WTC11 (cell line): ENCODE data around the gene NPTX1. TPM values are rescaled to one million over a fixed set of nuclear protein-coding genes. Genes with fewer than 3 reads are reported as not detected.

ENCODE experiments used
- ATAC-seq: fragments of 200-7000 bp; cut with Tn5 transposase; 2 replicates; pipeline ENCODE4 v1.10.0; 2021; ENCODE audit warnings: mild to moderate bottlenecking, moderate library complexity
- CTCF ChIA-PET: fragments of 300-600 bp; sonication (Branson Sonifier 250); formaldehyde crosslinking; loops from one replicate; lab custom pipeline; 2021; ENCODE audit warnings: antibody characterized with exemption; lab: Charles Lee
- POLR2A ChIA-PET: fragments of 350-600 bp; sonication (Branson Sonifier 250); formaldehyde crosslinking; loops from one replicate; lab custom pipeline; 2021; ENCODE audit warnings: antibody characterized with exemption; lab: Charles Lee
- DNase-seq: peaks from one replicate; pipeline ENCODE4 v3.0.0; 2021; ENCODE audit warnings: low spot score
- H3K27ac Mint-ChIP-seq: 2 replicates; pipeline ENCODE4 v1.8.0; 2021; ENCODE audit warnings: mixed read lengths
- H3K27me3 Mint-ChIP-seq: 2 replicates; pipeline ENCODE4 v1.8.0; 2021; ENCODE audit warnings: low read depth, mild to moderate bottlenecking, moderate library complexity, mixed read lengths
- H3K36me3 Mint-ChIP-seq: 2 replicates; pipeline ENCODE4 v1.8.0; 2021; ENCODE audit warnings: mixed read lengths
- H3K4me1 Mint-ChIP-seq: 2 replicates; pipeline ENCODE4 v1.8.0; 2022; ENCODE audit warnings: mixed read lengths
- H3K4me3 Mint-ChIP-seq: 2 replicates; pipeline ENCODE4 v1.8.0; 2021; ENCODE audit warnings: mild to moderate bottlenecking, moderate library complexity, mixed read lengths
- H3K9me3 Mint-ChIP-seq: 2 replicates; pipeline ENCODE4 v1.8.0; 2021; ENCODE audit warnings: mixed read lengths
- ATF6 ChIP-seq: sonication (generic); formaldehyde crosslinking; IDR thresholded peaks from 2 replicates; pipeline ENCODE4 v1.8.1; 2023; ENCODE audit warnings: mild to moderate bottlenecking, missing genetic modification reagents
- JAZF1 ChIP-seq: fragments of 250-450 bp; sonication (Bioruptor Pico); IDR thresholded peaks from 2 replicates; pipeline ENCODE4 v1.9.0; 2021; ENCODE audit warnings: moderate library complexity, mild to moderate bottlenecking, inconsistent platforms
- MLX ChIP-seq: sonication (generic); formaldehyde crosslinking; IDR thresholded peaks from 2 replicates; pipeline ENCODE4 v1.8.1; 2023; ENCODE audit warnings: mild to moderate bottlenecking, missing genetic modification reagents, moderate library complexity
- NR3C1 ChIP-seq: sonication (generic); formaldehyde crosslinking; conservative IDR thresholded peaks from 2 replicates; pipeline ENCODE4 v1.8.1; 2023; ENCODE audit warnings: low read depth, mild to moderate bottlenecking, missing genetic modification reagents
- OVOL2 ChIP-seq: fragments of 250-450 bp; sonication (Bioruptor Pico); IDR thresholded peaks from 2 replicates; pipeline ENCODE4 v1.9.0; 2021; ENCODE audit warnings: mild to moderate bottlenecking, borderline replicate concordance
- SMAD4 ChIP-seq: sonication (generic); formaldehyde crosslinking; IDR thresholded peaks from 2 replicates; pipeline ENCODE4 v1.8.0; 2022; ENCODE audit warnings: mild to moderate bottlenecking, missing genetic modification reagents
- USF1 ChIP-seq: sonication (generic); formaldehyde crosslinking; IDR thresholded peaks from 2 replicates; pipeline ENCODE4 v1.8.0; 2022; ENCODE audit warnings: mild to moderate bottlenecking, missing genetic modification reagents
- ZBTB43 ChIP-seq: sonication (generic); formaldehyde crosslinking; IDR thresholded peaks from 2 replicates; pipeline ENCODE4 v1.8.1; 2023; ENCODE audit warnings: mild to moderate bottlenecking, missing genetic modification reagents
- ZNF138 ChIP-seq: sonication (generic); formaldehyde crosslinking; conservative IDR thresholded peaks from 2 replicates; pipeline ENCODE4 v1.8.1; 2022; ENCODE audit warnings: mild to moderate bottlenecking, moderate library complexity, missing genetic modification reagents
- ZNF219 ChIP-seq: sonication (generic); formaldehyde crosslinking; IDR thresholded peaks from 2 replicates; pipeline ENCODE4 v1.8.0; 2023; ENCODE audit warnings: missing genetic modification reagents, mild to moderate bottlenecking, borderline replicate concordance
- ZNF281 ChIP-seq: sonication (generic); formaldehyde crosslinking; IDR thresholded peaks from 2 replicates; pipeline ENCODE4 v1.8.0; 2023; ENCODE audit warnings: mild to moderate bottlenecking, missing genetic modification reagents
- ZNF416 ChIP-seq: fragments of 250-450 bp; sonication (Bioruptor Pico); IDR thresholded peaks from 2 replicates; pipeline ENCODE4 v1.9.0; 2021; ENCODE audit warnings: mild to moderate bottlenecking, inconsistent platforms
- total RNA-seq: library from RNA; stranded (reverse); gene quantifications from 3 replicates; pipeline ENCODE4 v1.2.3, GENCODE V29; 2021
- TF ChIP-seq, protein P1 (sequence below): sonication (generic); formaldehyde crosslinking; IDR thresholded peaks from 2 replicates; pipeline ENCODE4 v1.8.0; 2022; ENCODE audit warnings: missing genetic modification reagents
- TF ChIP-seq, protein P2 (sequence below): sonication (generic); formaldehyde crosslinking; IDR thresholded peaks from 2 replicates; pipeline ENCODE4 v1.8.1; 2023; ENCODE audit warnings: mild to moderate bottlenecking, missing genetic modification reagents, moderate library complexity

NPTX1 gene
- total RNA-seq, 1 experiment from 2014 or later: 15.1 TPM

- H3K9me3 Mint-ChIP-seq: no peaks in the 10 kb centered on the region
- H3K27ac Mint-ChIP-seq: no peak overlapping the region
- CTCF ChIA-PET: no interaction called here
- DNase-seq: no peak
- no peak overlapping the region for H3K4me3 Mint-ChIP-seq
- H3K4me1 Mint-ChIP-seq: peaks cover 4% of the 10 kb centered on the region
- TF ChIP-seq ZNF219 (CRISPR knock-in tag) (no peak), SMAD4 (CRISPR knock-in tag) (no peak), ZBTB43 (CRISPR knock-in tag) (no peak), ZNF281 (no peak), USF1 (CRISPR knock-in tag) (no peak), ATF6 (CRISPR knock-in tag) (no peak), ZNF138 (CRISPR knock-in tag) (no peak), NR3C1 (CRISPR knock-in tag) (no peak), MLX (no peak), JAZF1 (CRISPR knock-in tag) (no peak), ZNF416 (no peak), OVOL2 (CRISPR knock-in tag) (no peak)
- TF ChIP-seq, protein P1, sequence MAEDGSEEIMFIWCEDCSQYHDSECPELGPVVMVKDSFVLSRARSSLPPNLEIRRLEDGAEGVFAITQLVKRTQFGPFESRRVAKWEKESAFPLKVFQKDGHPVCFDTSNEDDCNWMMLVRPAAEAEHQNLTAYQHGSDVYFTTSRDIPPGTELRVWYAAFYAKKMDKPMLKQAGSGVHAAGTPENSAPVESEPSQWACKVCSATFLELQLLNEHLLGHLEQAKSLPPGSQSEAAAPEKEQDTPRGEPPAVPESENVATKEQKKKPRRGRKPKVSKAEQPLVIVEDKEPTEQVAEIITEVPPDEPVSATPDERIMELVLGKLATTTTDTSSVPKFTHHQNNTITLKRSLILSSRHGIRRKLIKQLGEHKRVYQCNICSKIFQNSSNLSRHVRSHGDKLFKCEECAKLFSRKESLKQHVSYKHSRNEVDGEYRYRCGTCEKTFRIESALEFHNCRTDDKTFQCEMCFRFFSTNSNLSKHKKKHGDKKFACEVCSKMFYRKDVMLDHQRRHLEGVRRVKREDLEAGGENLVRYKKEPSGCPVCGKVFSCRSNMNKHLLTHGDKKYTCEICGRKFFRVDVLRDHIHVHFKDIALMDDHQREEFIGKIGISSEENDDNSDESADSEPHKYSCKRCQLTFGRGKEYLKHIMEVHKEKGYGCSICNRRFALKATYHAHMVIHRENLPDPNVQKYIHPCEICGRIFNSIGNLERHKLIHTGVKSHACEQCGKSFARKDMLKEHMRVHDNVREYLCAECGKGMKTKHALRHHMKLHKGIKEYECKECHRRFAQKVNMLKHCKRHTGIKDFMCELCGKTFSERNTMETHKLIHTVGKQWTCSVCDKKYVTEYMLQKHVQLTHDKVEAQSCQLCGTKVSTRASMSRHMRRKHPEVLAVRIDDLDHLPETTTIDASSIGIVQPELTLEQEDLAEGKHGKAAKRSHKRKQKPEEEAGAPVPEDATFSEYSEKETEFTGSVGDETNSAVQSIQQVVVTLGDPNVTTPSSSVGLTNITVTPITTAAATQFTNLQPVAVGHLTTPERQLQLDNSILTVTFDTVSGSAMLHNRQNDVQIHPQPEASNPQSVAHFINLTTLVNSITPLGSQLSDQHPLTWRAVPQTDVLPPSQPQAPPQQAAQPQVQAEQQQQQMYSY (CRISPR knock-in tag): no peak
- TF ChIP-seq, protein P2, sequence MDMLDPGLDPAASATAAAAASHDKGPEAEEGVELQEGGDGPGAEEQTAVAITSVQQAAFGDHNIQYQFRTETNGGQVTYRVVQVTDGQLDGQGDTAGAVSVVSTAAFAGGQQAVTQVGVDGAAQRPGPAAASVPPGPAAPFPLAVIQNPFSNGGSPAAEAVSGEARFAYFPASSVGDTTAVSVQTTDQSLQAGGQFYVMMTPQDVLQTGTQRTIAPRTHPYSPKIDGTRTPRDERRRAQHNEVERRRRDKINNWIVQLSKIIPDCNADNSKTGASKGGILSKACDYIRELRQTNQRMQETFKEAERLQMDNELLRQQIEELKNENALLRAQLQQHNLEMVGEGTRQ: no peak
- TF ChIP-seq, all 79 proteins: peak for 0
- Mint-ChIP-seq H3K36me3 (no peaks in the 10 kb centered on the region), H3K27me3 (no peaks in the 10 kb centered on the region)
- no peak for ATAC-seq
- POLR2A ChIA-PET: no interaction called here
Observed at GRCh38 chr17:80502578-80502877, 26.1 kb upstream of the NPTX1 start.
